ENCODE results near the gene C7orf33.

The C7orf33 gene

DNA sequence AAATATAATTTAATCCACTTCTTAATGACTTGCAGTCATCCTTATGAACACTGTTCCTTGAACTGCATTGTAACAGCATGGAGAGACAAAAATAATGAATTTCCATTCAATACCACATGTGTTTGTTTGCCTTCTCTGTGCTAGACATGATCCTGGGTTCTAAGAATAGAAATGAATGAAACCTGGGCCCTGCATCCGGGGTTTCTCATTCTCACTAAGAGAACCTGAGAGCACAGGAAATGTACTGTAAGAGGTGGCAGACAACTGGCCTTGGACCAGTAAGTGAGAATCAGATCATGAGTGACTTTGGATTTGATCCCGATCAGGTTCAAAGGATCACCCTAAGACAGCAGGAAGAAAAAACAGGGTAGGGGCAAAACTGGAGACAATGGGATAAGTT lies 70.9 kb downstream of the C7orf33 start:
- no peak for TF ChIP-seq FOXP2 (optimal IDR thresholded peaks at IDR 0.05; ENCODE audit: borderline replicate concordance, extremely low read depth, extremely low read length, insufficient read depth)
- TF ChIP-seq REST (IDR thresholded peaks at IDR 0.05; ENCODE audit: insufficient read depth in 1 of 2, low read depth in 2 of 2, low read length in 2 of 2), result no peak
- TF ChIP-seq TAF1 (IDR thresholded peaks at IDR 0.05; ENCODE audit: borderline replicate concordance, insufficient read depth, low read length), result no peak
- TF ChIP-seq SIN3A (IDR thresholded peaks at IDR 0.05; ENCODE audit: borderline replicate concordance, insufficient read depth, low read length), result no peak
- TF ChIP-seq POLR2AphosphoS5 (IDR thresholded peaks at IDR 0.05; ENCODE audit: low read depth, low read length), result no peak

DNA sequence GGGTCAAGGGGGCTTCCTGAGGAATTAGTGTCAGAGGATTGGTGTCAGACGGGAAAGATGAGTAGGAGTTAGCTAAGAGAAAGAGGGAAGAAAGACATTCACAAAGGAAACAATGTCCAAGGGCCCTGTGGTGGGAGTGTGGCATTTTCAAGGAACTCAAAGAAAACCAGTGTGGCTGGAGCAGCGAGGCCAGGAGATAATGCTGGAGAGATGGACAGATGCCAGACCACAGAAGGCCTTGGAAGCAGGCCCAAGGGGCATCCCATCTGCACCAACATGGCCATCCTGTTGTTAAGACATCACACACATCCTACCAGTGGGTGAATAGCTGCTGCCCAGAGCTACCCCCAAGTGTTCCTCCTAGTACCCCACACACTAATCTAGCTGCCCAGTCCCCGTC lies 72.1 kb downstream of the C7orf33 start:
- TF ChIP-seq SIN3A (IDR thresholded peaks at IDR 0.05; ENCODE audit: borderline replicate concordance, insufficient read depth, low read length), result no peak
- TF ChIP-seq POLR2AphosphoS5 (IDR thresholded peaks at IDR 0.05; ENCODE audit: low read depth, low read length), result no peak
- no peak for TF ChIP-seq REST (IDR thresholded peaks at IDR 0.05; ENCODE audit: insufficient read depth in 1 of 2, low read depth in 2 of 2, low read length in 2 of 2)
- no peak for TF ChIP-seq FOXP2 (optimal IDR thresholded peaks at IDR 0.05; ENCODE audit: borderline replicate concordance, extremely low read depth, extremely low read length, insufficient read depth)

- no peak for TF ChIP-seq FOXP2 (optimal IDR thresholded peaks at IDR 0.05; ENCODE audit: borderline replicate concordance, extremely low read depth, extremely low read length, insufficient read depth)
- no peak for TF ChIP-seq REST (IDR thresholded peaks at IDR 0.05; ENCODE audit: insufficient read depth in 1 of 2, low read depth in 2 of 2, low read length in 2 of 2)
Observed at GRCh38 chr7:148664324-148664723, 73.8 kb downstream of the C7orf33 start.

DNA sequence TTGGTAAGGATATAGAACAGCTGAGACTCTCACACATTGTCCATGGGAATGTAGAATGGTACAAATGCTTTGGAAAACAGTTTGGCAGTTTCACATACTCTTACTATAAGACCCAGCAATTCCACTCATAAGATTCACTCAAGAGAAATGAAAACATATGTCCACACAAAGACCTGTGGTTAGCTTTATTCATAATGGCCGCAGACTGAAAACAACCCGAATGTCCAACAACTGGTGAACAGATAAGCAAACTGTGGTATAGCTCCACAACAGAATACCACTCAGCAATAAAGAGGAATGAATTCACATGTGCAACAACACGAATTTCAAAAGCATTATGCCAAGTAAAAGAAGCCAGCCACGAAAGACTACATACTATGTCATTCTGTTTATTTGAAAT lies 74.7 kb downstream of the C7orf33 start:
- TF ChIP-seq SIN3A (IDR thresholded peaks at IDR 0.05; ENCODE audit: borderline replicate concordance, insufficient read depth, low read length) (no peak), POLR2AphosphoS5 (IDR thresholded peaks at IDR 0.05; ENCODE audit: low read depth, low read length) (no peak), FOXP2 (optimal IDR thresholded peaks at IDR 0.05; ENCODE audit: borderline replicate concordance, extremely low read depth, extremely low read length, insufficient read depth) (no peak), REST (IDR thresholded peaks at IDR 0.05; ENCODE audit: insufficient read depth in 1 of 2, low read depth in 2 of 2, low read length in 2 of 2) (no peak), TAF1 (IDR thresholded peaks at IDR 0.05; ENCODE audit: borderline replicate concordance, insufficient read depth, low read length) (no peak)
